ENCODE results near the gene COL4A6.

DNA sequence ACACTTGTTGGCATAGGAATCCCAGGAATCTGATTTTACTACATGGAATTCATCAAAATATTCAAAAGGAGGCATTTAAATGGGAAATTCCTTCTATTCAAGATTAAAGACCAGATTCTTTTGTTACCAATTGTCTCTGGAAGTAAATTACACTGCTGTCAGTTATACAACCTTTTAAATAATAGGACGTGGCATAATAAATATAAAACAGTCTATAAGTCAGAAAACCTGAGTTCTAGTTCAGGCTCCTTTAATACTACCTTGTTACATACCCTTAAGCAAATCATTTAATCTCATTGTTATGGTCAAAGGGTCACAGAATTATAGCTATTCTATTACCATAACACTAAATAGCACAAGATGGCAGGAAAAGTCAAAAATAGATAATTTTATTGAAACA is 18.8 kb downstream of the COL4A6 start:
- TF ChIP-seq CTCF (IDR thresholded peaks at IDR 0.05; ENCODE audit: low read length) (no peak), EZH2 (IDR thresholded peaks at IDR 0.05; ENCODE audit: borderline replicate concordance, low read length) (no peak)

Measured in OCI-LY1 (cell line).